ENCODE data around the gene PCARE.

Gene PCARE

GRCh38 chr2:29064746-29065067, 9.6 kb downstream of the PCARE start:
- DNase-seq (ENCODE audit: low read depth, low spot score): no peak
- H3K27ac ChIP-seq: peak overlapping the region; percentile 76

- no peak for DNase-seq (ENCODE audit: low read depth, low spot score)
- peak overlapping the region; percentile 19 for H3K27ac ChIP-seq
Observed at GRCh38 chr2:29064346-29064715, 10.0 kb downstream of the PCARE start.

DNA sequence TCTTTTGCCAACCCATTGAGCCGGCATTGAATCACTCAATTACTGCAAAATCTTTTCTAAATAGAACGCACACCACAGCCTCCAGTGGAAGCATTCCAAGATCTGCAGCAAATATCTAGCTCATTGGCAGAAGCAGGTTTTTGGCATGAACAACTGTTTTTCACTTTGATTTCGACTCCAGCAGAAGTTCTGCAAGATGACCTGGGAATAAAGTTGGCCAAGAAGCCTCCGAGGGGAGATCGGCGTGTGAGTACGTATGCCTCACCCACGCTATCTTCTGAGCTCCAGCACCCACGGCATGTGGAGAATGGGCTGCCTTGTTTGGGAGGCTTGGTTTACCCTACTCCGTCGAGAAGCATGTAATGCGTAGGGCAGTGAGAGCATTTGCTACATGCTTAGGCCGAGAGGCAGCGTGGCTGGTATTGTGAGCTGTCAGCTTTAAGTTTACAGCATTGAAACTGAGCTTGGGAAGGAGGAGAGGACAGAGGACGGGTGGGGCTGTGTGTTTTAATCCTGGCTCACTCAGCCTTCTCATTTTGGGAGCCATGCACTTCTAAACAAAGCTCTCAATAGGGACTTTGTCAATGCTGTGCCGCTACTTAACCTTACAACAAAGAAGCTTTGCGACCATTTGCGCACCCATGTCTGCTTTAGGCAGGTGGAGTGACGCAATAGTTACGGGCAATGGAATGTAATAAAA, 10.5 kb downstream of the PCARE start:
- no peak for DNase-seq (ENCODE audit: low read depth, low spot score)
- peak overlapping the region; percentile 19 for H3K27ac ChIP-seq

DNA sequence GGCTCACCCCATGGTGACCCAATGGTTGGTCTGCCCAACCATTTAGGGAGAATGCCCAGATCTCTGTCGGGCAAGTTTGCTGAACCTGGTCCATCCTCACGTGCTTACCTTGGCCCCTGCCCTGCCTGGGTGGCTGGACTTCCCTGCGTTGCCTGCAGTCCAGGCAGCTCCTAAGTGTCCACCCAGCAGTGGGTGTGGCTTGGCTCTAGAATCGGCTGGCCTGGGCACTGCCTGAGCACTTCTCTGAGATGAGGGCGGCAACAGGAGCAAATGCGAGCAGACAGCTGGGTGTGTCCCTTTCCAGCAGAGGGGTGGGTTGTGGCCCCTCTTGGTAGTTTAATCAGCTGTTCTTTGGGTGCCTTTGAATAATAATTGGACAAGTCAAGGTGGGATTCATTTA, 11.3 kb downstream of the PCARE start:
- H3K27ac ChIP-seq: no peak overlapping the region
- no peak for DNase-seq (ENCODE audit: low read depth, low spot score)

DNA sequence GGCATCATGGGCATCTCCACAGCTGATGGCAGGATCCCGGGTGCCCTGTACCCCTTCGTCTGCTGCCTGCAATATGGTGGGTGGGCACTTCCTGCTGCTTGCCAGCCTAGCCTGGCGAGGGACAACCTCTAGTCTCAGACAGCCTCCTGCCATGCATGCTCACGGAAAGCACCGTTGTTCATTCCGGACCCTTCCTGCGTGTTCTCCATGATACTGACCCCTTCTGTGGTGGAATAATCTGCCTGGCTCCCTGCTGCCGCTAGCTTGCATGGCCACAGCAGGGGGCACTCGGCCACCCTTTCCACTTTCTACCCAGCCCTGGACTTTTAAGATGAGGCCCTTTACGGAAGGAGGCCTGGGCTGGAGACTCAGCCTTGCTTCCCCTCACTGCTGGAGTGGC, 12.0 kb downstream of the PCARE start:
- H3K27ac ChIP-seq: no peak overlapping the region
- DNase-seq (ENCODE audit: low read depth, low spot score): no peak

GRCh38 chr2:29061616-29062015, 12.7 kb downstream of the PCARE start:
- H3K27ac ChIP-seq: no peak overlapping the region
- no peak for DNase-seq (ENCODE audit: low read depth, low spot score)

GRCh38 chr2:29061176-29061575, 13.1 kb downstream of the PCARE start:
- no peak for DNase-seq (ENCODE audit: low read depth, low spot score)

GRCh38 chr2:29060441-29060840, 13.9 kb downstream of the PCARE start:
- no peak for DNase-seq (ENCODE audit: low read depth, low spot score)
- no peak overlapping the region for H3K27ac ChIP-seq

More at GRCh38 chr2:29061176-29061575, 13.1 kb downstream of the PCARE start:
- no peak overlapping the region for H3K27ac ChIP-seq

- no peak overlapping the region for H3K27ac ChIP-seq
- no peak for DNase-seq (ENCODE audit: low read depth, low spot score)
Observed at GRCh38 chr2:29059624-29060023, 14.7 kb downstream of the PCARE start.

DNA sequence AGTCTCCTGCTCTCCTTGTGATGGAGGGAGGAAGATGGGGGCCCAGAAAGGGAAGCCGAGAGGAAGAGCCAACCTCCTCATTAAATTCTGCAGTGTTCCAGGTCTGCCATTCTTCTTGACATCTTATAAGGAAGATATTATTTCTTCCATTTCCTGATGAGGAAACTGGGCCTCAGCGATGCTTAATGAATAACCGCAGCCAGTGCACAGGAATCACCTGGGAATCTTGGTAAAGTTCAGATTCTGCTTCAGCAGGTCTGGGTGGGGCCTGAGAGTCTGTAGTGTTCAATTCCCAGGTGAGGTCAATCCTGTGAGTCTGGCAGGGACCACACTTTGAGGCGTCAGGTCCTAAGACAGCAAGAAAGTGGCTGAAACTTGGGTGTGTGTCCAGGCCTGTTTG, 17.3 kb downstream of the PCARE start:
- H3K27ac ChIP-seq: no peak overlapping the region
- no peak for DNase-seq (ENCODE audit: low read depth, low spot score)

- no peak overlapping the region for H3K27ac ChIP-seq
- no peak for DNase-seq (ENCODE audit: low read depth, low spot score)
Observed at GRCh38 chr2:29056452-29056851, 17.9 kb downstream of the PCARE start.

DNA sequence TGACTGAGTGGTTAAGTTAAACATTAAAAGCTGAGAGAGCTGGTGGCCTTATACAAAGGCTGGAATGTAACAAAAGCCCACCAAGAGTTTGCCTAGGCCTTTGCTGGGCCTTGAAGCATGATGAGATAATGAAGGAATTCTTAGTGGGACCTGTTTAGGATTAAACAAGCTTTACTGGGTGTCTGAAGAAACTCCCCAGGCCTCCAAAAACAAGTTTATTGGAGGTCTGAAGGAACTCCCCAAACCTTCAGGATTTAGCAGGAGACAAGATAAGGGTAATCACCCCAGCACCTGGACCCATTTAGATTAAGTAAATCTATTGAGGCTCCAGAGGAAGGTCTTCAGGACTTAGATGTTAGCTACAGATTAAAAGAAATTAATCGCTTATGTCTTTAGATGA, 18.7 kb downstream of the PCARE start:
- no peak overlapping the region for H3K27ac ChIP-seq
- DNase-seq (ENCODE audit: low read depth, low spot score): no peak

GRCh38 chr2:29054430-29054829, 19.9 kb downstream of the PCARE start:
- no peak overlapping the region for H3K27ac ChIP-seq
- no peak for DNase-seq (ENCODE audit: low read depth, low spot score)

DNA sequence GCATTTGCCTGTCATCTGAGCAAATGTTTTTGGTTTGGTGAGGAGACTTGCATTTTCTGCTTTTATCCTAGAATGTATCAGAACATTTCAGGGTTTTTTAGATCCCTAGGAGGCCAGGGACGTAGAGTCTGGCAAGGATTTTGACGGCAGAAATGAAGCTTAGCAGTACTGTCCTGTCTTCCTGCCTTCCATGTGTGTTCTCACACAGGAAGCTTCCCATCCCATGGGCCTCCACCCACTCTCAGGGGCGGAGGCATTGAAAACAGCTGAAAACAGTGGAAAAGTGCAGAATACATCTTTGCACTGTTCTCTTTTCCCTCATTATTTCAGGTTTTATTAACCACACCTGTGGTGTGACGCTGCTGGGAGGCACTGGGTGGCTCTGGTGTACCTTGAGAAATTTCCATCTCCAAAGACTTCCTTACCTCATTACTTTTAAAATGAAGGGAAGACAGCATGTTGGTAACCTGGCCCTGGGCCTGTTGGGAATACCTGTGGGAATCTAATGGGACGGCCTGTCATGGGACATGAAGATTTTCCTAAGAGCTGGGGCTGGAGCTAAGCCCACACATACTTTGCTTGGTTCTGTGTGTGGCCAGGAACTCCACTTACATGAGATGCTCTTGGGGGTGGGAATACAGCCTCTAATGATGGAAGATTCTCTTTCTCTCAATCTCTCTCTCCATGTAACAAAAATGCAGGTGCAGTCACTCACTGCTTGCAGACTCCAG, 20.5 kb downstream of the PCARE start:
- no peak overlapping the region for H3K27ac ChIP-seq
- no peak for DNase-seq (ENCODE audit: low read depth, low spot score)

DNA sequence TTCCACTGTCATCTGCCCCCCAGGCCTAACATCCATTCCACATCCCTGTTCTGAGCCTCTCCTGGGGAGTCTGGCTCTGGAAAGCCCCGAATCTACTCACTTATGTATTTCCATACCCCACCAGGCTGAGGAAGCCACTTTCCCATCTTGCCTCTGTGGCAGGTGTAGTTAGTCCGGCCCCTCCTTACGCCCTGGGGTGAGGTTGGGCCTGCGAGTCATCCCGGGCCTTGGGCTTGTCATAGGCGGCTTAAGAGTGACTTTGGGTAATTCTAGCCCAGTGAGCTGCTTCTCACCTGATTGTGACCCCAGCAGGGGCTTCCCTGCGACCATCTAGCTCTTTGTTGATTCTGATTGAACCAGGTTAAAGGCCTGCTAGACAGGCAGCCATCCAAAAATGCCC, 21.1 kb downstream of the PCARE start:
- no peak overlapping the region for H3K27ac ChIP-seq
- no peak for DNase-seq (ENCODE audit: low read depth, low spot score)

DNA sequence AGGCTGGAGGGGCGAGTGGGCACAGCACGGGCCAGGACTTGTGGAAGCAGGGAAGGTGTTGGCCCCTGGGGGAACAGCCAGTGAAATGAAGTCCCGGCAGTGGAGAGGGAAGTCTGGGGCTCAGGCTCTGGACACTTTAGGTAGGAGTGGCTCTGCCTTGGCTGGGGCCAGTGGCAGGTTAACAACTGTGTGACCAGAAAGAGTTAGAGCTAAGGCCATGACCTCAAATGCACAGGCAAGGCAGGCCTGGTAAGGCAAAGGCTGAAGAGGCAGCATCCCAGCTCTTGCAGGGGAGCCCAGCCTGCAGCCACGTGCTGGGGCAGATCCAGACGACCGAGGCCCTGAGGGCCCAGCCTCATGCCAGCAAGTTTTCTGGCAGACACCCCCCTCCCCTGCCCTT, 21.5 kb downstream of the PCARE start:
- no peak for DNase-seq (ENCODE audit: low read depth, low spot score)
- no peak overlapping the region for H3K27ac ChIP-seq

GRCh38 chr2:29051730-29052129, 22.6 kb downstream of the PCARE start:
- no peak overlapping the region for H3K27ac ChIP-seq
- no peak for DNase-seq (ENCODE audit: low read depth, low spot score)

DNA sequence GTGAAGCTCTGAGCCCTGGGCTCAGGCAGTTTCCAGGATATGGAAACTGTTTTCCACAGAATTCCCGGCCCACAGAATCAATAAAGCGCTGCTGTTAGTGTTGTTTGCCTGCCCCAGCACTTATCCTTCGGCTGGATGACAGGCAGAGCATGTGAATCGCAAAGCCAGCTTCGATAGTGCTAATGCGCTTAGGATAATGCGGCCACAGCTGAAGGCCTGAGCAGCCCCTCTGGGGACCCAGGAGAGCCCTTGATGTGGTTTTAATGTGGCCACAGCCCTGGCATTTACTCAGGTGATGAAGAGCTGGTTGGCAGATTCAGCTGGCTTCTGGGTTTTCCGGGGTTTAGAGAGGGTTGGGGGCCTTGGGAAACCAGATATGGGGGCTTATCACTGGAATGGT, 23.7 kb downstream of the PCARE start:
- no peak overlapping the region for H3K27ac ChIP-seq
- DNase-seq (ENCODE audit: low read depth, low spot score): no peak

GRCh38 chr2:29047083-29047845, 27.1 kb downstream of the PCARE start:
- DNase-seq (ENCODE audit: low read depth, low spot score): no peak
- no peak overlapping the region for H3K27ac ChIP-seq

DNA sequence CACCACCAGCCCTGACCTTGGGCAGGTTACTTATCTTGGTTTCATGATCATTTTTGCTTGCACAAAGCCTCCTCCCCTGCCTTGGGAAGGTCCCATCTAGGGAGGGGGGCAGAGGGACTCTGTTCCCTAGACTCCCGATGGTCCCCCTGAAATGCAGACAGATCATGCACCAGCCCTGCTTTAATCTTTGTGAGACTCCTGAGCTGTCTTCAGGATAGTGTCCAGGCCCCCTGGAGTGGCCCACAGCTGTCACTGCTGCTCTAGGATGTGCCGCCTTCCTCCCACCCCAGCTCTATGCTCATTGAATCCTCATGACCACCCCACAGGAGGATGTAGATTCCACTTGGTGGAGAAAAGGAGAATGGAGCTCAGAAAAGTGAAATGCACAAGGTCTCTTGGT, 28.0 kb downstream of the PCARE start:
- no peak for DNase-seq (ENCODE audit: low read depth, low spot score)

DNA sequence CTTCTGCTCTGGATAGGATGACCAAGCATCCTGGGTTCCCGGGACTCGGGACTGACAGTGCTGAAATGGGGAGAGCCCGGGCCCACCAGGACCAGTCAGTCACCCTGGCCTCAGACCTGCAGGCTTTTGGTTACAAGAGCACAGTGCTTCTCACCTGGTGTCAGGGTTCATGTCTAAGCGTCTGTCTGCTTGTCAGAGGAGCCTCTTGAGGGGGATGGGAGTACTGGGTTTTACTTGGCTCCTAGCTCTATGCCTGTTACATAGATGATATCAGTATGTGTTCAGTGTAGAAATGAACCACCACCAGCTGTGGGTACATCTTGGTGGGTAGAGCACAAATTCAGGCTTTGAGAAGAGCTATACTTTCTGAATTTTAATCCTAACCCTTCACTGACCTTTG, 29.9 kb downstream of the PCARE start:
- no peak for DNase-seq (ENCODE audit: low read depth, low spot score)
- no peak overlapping the region for H3K27ac ChIP-seq

More for the DNA sequence above, 28.0 kb downstream of the PCARE start:
- H3K27ac ChIP-seq: no peak overlapping the region
